Measurements from ENCODE around the gene HNF1A.

Gene HNF1A

DNA sequence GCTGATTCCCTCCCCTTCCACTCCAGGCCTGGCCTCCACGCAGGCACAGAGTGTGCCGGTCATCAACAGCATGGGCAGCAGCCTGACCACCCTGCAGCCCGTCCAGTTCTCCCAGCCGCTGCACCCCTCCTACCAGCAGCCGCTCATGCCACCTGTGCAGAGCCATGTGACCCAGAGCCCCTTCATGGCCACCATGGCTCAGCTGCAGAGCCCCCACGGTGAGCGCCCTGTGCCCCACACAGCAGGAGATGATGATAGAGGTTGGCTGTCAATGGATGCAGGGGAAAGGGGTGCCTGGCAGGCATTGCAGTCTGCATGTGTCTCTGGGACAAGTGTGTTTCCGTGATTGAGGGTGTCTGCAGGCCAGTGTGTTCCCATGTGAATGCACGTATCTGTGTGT, 19.1 kb downstream of the HNF1A start:
- DNase-seq (ENCODE audit: low spot score), result no peak
- TF ChIP-seq, protein P1, sequence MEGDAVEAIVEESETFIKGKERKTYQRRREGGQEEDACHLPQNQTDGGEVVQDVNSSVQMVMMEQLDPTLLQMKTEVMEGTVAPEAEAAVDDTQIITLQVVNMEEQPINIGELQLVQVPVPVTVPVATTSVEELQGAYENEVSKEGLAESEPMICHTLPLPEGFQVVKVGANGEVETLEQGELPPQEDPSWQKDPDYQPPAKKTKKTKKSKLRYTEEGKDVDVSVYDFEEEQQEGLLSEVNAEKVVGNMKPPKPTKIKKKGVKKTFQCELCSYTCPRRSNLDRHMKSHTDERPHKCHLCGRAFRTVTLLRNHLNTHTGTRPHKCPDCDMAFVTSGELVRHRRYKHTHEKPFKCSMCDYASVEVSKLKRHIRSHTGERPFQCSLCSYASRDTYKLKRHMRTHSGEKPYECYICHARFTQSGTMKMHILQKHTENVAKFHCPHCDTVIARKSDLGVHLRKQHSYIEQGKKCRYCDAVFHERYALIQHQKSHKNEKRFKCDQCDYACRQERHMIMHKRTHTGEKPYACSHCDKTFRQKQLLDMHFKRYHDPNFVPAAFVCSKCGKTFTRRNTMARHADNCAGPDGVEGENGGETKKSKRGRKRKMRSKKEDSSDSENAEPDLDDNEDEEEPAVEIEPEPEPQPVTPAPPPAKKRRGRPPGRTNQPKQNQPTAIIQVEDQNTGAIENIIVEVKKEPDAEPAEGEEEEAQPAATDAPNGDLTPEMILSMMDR (IDR thresholded peaks at IDR 0.05; ENCODE audit: extremely low read depth, missing control alignments), result no peak

DNA sequence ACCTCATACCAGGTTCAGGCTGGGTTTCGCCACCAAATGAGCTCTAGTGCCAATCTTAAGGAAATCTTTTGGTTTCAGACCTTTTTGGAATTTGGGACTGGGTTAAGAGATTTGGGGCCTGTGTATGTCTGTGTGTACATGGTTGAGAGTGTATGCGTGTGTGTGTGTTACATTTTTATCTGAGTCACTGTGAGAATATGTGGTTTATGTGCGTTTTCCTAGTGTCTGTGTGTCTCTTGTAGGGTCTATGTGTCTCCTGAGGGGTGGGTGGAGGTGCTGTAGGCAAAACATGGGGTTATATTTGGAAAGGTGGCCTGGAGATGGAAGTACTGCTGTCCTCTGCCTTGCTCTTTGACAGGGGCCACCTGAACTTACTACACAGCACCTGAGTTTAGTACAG, 20.1 kb downstream of the HNF1A start:
- no peak for DNase-seq (ENCODE audit: low spot score)
- TF ChIP-seq, protein P1 (IDR thresholded peaks at IDR 0.05; ENCODE audit: extremely low read depth, missing control alignments), result no peak

DNA sequence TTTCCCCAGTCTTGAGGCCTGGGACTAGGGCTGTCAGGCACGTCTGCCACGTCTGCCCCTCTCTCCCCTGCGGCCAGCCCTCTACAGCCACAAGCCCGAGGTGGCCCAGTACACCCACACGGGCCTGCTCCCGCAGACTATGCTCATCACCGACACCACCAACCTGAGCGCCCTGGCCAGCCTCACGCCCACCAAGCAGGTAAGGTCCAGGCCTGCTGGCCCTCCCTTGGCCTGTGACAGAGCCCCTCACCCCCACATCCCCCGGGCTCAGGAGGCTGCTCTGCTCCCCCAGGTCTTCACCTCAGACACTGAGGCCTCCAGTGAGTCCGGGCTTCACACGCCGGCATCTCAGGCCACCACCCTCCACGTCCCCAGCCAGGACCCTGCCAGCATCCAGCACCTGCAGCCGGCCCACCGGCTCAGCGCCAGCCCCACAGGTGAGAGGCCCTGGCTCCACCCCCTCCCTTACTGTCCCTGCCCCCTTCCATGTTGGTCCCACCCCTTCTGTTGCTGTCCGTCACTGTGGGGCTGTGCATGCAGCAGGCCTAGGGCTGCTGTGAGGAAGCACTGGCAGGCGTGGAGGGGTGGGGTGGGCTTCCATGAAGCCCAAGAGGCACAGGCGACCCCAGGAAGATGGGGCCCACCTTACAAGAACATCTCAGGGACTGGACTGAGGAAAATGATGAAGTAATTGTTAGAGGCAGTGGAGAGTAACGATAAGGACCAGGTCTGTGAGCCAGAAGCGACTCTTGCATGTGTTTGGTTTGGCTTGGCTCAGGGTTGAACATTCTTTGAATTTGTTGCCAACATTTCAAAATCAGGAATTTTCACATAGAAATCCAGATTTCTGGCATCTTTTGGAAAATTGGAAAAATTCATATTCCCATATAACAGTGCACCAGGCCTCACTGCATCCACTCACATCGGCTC, 21.1 kb downstream of the HNF1A start:
- DNase-seq (ENCODE audit: low spot score), result no peak
- TF ChIP-seq, protein P1 (IDR thresholded peaks at IDR 0.05; ENCODE audit: extremely low read depth, missing control alignments), result no peak

DNA sequence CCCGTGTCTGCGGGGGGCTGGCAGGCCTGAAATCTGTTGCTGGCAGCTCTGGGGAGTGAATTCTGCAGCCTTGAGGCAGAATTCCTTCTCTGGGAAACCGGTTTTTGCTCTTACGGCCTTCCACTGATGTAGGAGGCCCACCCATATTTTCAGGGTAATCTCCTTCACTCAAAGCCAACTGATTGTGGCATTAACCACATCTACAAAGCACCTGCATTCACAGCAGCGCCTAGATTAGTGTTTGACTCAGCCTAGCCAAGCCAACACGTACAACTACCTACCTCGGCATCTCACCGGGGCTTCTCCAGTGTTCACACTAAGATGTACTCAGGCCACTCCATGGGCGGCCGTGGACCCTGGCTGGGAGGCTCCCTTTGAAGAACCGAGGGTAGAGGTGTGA, 22.2 kb downstream of the HNF1A start:
- TF ChIP-seq, protein P1 (IDR thresholded peaks at IDR 0.05; ENCODE audit: extremely low read depth, missing control alignments), result no peak
- DNase-seq (ENCODE audit: low spot score), result no peak

DNA sequence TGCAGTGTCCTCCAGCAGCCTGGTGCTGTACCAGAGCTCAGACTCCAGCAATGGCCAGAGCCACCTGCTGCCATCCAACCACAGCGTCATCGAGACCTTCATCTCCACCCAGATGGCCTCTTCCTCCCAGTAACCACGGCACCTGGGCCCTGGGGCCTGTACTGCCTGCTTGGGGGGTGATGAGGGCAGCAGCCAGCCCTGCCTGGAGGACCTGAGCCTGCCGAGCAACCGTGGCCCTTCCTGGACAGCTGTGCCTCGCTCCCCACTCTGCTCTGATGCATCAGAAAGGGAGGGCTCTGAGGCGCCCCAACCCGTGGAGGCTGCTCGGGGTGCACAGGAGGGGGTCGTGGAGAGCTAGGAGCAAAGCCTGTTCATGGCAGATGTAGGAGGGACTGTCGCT, 22.7 kb downstream of the HNF1A start:
- TF ChIP-seq, protein P1 (IDR thresholded peaks at IDR 0.05; ENCODE audit: extremely low read depth, missing control alignments), result no peak
- no peak for DNase-seq (ENCODE audit: low spot score)

DNA sequence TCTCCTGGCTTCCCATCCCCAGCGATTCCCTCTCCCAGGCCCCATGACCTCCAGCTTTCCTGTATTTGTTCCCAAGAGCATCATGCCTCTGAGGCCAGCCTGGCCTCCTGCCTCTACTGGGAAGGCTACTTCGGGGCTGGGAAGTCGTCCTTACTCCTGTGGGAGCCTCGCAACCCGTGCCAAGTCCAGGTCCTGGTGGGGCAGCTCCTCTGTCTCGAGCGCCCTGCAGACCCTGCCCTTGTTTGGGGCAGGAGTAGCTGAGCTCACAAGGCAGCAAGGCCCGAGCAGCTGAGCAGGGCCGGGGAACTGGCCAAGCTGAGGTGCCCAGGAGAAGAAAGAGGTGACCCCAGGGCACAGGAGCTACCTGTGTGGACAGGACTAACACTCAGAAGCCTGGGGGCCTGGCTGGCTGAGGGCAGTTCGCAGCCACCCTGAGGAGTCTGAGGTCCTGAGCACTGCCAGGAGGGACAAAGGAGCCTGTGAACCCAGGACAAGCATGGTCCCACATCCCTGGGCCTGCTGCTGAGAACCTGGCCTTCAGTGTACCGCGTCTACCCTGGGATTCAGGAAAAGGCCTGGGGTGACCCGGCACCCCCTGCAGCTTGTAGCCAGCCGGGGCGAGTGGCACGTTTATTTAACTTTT, 23.6 kb downstream of the HNF1A start:
- TF ChIP-seq, protein P1 (IDR thresholded peaks at IDR 0.05; ENCODE audit: extremely low read depth, missing control alignments), result no peak
- DNase-seq (ENCODE audit: low spot score), result no peak

DNA sequence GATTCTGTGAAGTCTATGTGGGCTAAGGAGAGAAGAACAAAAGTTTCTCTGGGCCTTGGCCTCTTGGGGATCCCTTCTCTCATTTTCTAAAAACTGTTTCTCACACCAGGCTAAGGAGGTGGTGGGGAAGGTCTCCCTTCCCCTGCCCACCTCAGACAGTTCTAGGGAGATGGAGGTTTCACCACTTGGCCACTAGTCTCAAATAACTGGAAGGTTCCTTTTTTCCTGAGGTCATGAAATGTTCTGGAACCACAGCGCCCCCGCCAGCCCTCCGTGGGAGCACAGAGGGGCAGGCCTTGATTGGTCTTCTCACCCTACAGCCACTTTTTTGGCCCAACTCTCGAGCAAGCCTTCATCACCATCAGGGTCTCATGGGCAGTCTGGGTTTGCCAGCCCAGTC, 25.3 kb downstream of the HNF1A start:
- TF ChIP-seq, protein P1 (IDR thresholded peaks at IDR 0.05; ENCODE audit: extremely low read depth, missing control alignments), result no peak
- DNase-seq (ENCODE audit: low spot score), result no peak
